Body of pancreas (tissue), 4 donors: ENCODE results near the gene ITGA1. TPM values are rescaled to one million over a fixed set of nuclear protein-coding genes. Genes with fewer than 3 reads are reported as not detected.

Experiments
- ATAC-seq: fragments of 150-250 bp; one replicate; pipeline ENCODE4 v1.9.1; 2016
- DNase-seq, 4 donors: peaks; one replicate each; pipeline ENCODE4 v3.0.0-alpha.2; 2019
- H3K27ac ChIP-seq, 4 donors: fragments of 200-600 bp; sonication (generic); 1 replicate in 3 of 4; 2 replicates in 1 of 4; pipeline versions ENCODE4 v1.5.1 to v1.6.1; 2016 to 2019; ENCODE audit warnings: mild to moderate bottlenecking in 1 of 4, mixed read lengths in 1 of 4, moderate library complexity in 1 of 4
- H3K27me3 ChIP-seq, 2 donors: fragments of 200-600 bp; sonication (generic); one replicate each; pipeline ENCODE4 v1.6.0; 2016; ENCODE audit warnings: mild to moderate bottlenecking in 1 of 2
- H3K36me3 ChIP-seq, 2 donors: fragments of 200-600 bp; sonication (generic); replicated peaks in 1 of 2; 2 replicates each; pipeline ENCODE4 v1.5.1; 2016; ENCODE audit warnings: low read depth in 2 of 2; ENCODE audit not compliant: insufficient read depth in 1 of 2
- H3K4me1 ChIP-seq: fragments of 200-600 bp; sonication (generic); one replicate; pipeline ENCODE4 v1.6.0; 2016
- H3K4me3 ChIP-seq, 2 donors: fragments of 200-600 bp; sonication (generic); 1 replicate in 1 of 2; 2 replicates in 1 of 2; pipeline ENCODE4 v1.5.1; 2016 to 2019
- H3K9me3 ChIP-seq, 3 donors: fragments of 200-600 bp; sonication (generic); 1 replicate in 2 of 3; 2 replicates in 1 of 3; pipeline ENCODE4 v1.5.1; 2016
- POLR2A ChIP-seq, 3 donors: fragments of 450-650 bp; IDR thresholded peaks; one replicate each; pipeline ENCODE4 v1.6.1; 2016; ENCODE audit warnings: antibody characterized with exemption in 3 of 3, mild to moderate bottlenecking in 2 of 3
- WGBS, 2 donors: methylation state at CpG; one replicate each; pipeline ENCODE4 v1.1.5; 2017; 5-methylcytosine and 5-hydroxymethylcytosine counted together
- intact Hi-C: fragments of 100-400 bp; cut with DNase I; formaldehyde crosslinking; loops from one replicate; pipeline ENCODE4 v1.15.1; 2023
- total RNA-seq, 2 donors: library from RNA; depleted of rRNA; stranded (reverse); fragments of >200 nt; gene quantifications; one replicate each; pipeline ENCODE4 v1.1.0, GENCODE V29; 2016
- TF ChIP-seq, protein P1 (sequence below), 7 experiments: fragments of 450-650 bp in 4 of 7; fragments of 200-600 bp in 3 of 7; sonication (generic) in 3 of 7; IDR thresholded peaks; one replicate each; pipeline ENCODE4 v1.5.1; 2016 to 2019; ENCODE audit warnings: antibody characterized with exemption in 7 of 7

ITGA1 gene
- 10 to 100 TPM in 1 of 2 donors, 1 to 10 TPM in 1; 6.9 to 11.2 TPM for total RNA-seq

DNA sequence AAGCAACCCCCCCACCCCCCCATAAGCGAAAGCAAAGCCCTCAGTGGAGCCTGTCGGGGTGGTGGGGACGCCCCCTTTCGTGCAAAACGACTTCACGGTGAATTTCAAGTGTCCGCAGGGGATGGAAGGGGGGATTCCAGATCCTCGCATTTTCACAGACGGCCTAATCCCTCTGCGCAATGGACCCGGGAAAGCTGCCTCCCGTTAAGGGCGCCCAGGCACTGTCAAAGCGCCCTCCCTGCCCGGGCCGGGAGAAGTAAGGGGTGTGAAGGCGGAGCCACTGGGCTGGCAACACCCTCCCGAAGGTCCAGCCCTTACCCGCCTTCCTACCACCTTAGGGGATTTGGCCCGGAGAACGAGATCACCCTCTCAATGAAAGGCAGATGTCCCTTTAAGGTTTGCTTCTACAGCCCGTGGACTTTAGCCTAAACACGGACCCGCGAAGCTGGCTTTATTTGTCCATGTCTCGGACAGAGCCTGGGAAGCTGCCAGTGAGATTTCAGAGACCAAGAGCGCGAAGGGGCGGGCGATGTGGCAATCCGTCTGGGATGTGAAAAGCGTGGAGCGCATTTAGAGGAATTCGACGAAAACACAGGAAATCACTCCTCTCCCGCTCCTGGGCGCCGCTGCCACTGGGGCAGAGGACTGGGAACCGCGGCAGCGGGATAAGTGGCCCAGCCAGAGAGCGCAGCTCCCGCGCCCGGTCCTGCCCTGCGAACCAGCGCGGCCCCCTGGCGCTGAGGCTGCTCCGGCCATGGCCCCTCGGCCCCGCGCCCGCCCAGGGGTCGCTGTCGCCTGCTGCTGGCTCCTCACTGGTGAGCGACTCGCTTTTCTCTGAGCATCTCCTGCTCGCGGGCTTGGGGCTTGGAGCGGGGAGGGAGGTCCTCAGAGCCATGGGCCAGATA is at the start of gene ITGA1, which contains the start of gene PELO:
Gene ITGA1 (plus strand): TSS at position 317 of the 905 bp plus-strand sequence. CDS start 438 bp downstream, at position 755.
Gene PELO (plus strand): TSS at position 317 of the 905 bp plus-strand sequence. CDS start 12,479 bp downstream, outside the sequence.
- H3K4me3 ChIP-seq = peak within 1 kb of the TSS; percentile 17 to 36
- peak in 2 of 3 donors; percentile 48 to 50 for TF ChIP-seq POLR2A (IDR thresholded peaks at IDR 0.05)
- TF ChIP-seq, protein P1, sequence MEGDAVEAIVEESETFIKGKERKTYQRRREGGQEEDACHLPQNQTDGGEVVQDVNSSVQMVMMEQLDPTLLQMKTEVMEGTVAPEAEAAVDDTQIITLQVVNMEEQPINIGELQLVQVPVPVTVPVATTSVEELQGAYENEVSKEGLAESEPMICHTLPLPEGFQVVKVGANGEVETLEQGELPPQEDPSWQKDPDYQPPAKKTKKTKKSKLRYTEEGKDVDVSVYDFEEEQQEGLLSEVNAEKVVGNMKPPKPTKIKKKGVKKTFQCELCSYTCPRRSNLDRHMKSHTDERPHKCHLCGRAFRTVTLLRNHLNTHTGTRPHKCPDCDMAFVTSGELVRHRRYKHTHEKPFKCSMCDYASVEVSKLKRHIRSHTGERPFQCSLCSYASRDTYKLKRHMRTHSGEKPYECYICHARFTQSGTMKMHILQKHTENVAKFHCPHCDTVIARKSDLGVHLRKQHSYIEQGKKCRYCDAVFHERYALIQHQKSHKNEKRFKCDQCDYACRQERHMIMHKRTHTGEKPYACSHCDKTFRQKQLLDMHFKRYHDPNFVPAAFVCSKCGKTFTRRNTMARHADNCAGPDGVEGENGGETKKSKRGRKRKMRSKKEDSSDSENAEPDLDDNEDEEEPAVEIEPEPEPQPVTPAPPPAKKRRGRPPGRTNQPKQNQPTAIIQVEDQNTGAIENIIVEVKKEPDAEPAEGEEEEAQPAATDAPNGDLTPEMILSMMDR (IDR thresholded peaks at IDR 0.05) = peak in 3 of 7 experiments; percentile 24 to 42 (median 28)
- peak; percentile 80 for ATAC-seq
- peak; percentile 66 to 79 (median 74) for DNase-seq
- intact Hi-C loops = loop anchor here (10.0 kb wide), 1 partner anchor 127 kb away; no protein-coding TSS in a partner anchor
- H3K9me3 ChIP-seq = no peaks in the 10 kb centered on the region
- H3K4me1 ChIP-seq = peaks cover 18% of the 10 kb centered on the region
- 0 to 1% methylated on average over 10 to 61 of the region's 61 CpGs for WGBS, 2 donors
- peak within 1 kb of the TSS; percentile 28 to 80 (median 69) for H3K27ac ChIP-seq
- no peaks in the 10 kb centered on the region for H3K27me3 ChIP-seq
- no peaks in the 10 kb centered on the region for H3K36me3 ChIP-seq

DNA sequence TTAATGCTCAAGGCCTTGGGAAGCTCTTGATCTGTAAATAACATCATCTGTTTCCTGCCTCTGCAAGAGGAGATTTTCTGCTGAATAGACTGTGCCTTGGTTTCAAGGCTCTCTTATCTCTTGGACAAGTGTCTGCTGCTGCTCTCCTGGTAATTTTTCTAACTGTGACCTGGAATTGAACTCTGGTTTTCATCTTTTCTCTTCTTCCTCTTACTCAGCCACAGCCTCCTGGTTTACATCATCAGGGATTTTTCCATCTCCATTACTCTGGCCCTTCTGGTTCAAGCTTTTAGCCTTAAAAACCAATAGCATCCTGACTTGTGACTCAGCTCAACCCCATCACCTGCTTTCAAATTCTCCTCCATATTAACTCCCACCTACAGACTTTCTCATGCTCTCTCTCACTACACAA is 49.6 kb upstream of the ITGA1 start:
- no peaks in the 10 kb centered on the region for H3K27me3 ChIP-seq
- ATAC-seq (no peak), DNase-seq (no peak)
- H3K36me3 ChIP-seq = no peaks in the 10 kb centered on the region
- intact Hi-C loops = no loop called here
- H3K4me3 ChIP-seq = no peak overlapping the region
- no peaks in the 10 kb centered on the region for H3K9me3 ChIP-seq
- H3K4me1 ChIP-seq = no peaks in the 10 kb centered on the region
- H3K27ac ChIP-seq = no peak overlapping the region
- no peak for TF ChIP-seq POLR2A (IDR thresholded peaks at IDR 0.05)
- TF ChIP-seq, protein P1 (IDR thresholded peaks at IDR 0.05) = no peak

DNA sequence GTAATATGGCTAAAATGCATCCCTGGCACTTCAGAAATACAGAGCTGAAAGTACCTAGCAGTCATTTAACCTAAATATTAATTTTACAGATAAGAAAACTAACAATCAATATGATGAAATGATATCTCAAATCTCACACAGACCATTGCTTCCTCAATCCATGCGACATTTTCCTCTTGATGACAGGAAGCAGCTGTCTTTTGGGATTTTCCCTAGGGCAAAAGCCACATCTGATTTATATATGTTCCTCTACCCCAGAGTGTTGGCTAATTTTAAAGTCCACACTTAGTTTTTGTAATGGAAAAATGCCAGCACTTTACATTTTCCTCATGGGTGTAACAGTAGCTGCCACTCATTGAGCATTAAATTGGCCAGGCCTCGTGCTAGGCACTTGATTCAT is 47.7 kb upstream of the ITGA1 start:
- Histone ChIP-seq H3K27ac (no peak overlapping the region), H3K36me3 (no peaks in the 10 kb centered on the region), H3K4me1 (no peaks in the 10 kb centered on the region), H3K9me3 (no peaks in the 10 kb centered on the region), H3K27me3 (no peaks in the 10 kb centered on the region), H3K4me3 (no peak overlapping the region)
- intact Hi-C loops = no loop called here
- DNase-seq = no peak
- 67 to 78% methylated on average over 2 of the region's 2 CpGs for WGBS, 2 donors
- TF ChIP-seq, protein P1 (IDR thresholded peaks at IDR 0.05) = no peak
- no peak for TF ChIP-seq POLR2A (IDR thresholded peaks at IDR 0.05)
- no peak for ATAC-seq

DNA sequence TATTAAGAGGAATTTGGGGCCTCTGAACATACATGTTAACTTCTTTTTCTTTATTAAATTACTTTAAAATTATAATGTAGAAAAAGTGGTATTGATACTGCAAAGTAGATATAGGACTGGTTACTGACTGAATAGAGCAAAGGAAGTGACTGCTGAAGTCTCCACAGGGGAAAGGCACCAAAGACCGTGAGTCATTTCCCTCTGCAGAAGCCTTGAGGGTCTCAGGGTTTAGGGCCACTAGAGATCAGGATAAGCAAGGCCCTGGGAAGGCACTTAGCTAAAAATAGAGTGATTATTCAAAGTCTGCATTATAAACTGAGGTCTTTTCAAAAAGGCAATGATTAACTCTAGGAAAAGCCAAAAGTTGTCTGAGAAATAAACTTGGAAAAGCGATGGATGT is 44.7 kb upstream of the ITGA1 start:
- ATAC-seq = no peak
- H3K27me3 ChIP-seq = no peaks in the 10 kb centered on the region

More for the DNA sequence above, 44.7 kb upstream of the ITGA1 start:
- no peak for TF ChIP-seq POLR2A (IDR thresholded peaks at IDR 0.05)
- TF ChIP-seq, protein P1 (IDR thresholded peaks at IDR 0.05) = no peak
- Histone ChIP-seq H3K4me1 (no peaks in the 10 kb centered on the region), H3K4me3 (no peak overlapping the region), H3K9me3 (no peaks in the 10 kb centered on the region), H3K36me3 (no peaks in the 10 kb centered on the region), H3K27ac (no peak overlapping the region)
- WGBS, 2 donors = 63 to 75% methylated on average over 2 of the region's 2 CpGs
- intact Hi-C loops = no loop called here
- DNase-seq = no peak
